H9 (cell line): Measurements from ENCODE around the gene PALD1. TPM values are rescaled to one million over a fixed set of nuclear protein-coding genes. Genes with fewer than 3 reads are reported as not detected.

Experiments used
- DNase-seq: peaks from one replicate; pipeline ENCODE4 v3.0.0-alpha.2; 2017
- H2AFZ ChIP-seq: one replicate; pipeline ENCODE4 v1.6.1; 2013; ENCODE audit warnings: mild to moderate bottlenecking, low read length, control low read depth, moderate library complexity
- H2AK5ac ChIP-seq: 2 replicates; pipeline ENCODE4 v1.6.1; 2013; ENCODE audit warnings: low read length, control low read depth, mixed read lengths; ENCODE audit not compliant: insufficient read length
- H2BK120ac ChIP-seq: one replicate; pipeline ENCODE4 v1.6.1; 2013; ENCODE audit warnings: low read depth, mild to moderate bottlenecking, low read length, control low read depth, inconsistent platforms; ENCODE audit not compliant: poor library complexity, severe bottlenecking
- H2BK12ac ChIP-seq: 2 replicates; pipeline ENCODE4 v1.6.1; 2013; ENCODE audit warnings: low read length, control low read depth, mixed read lengths, low read depth; ENCODE audit not compliant: insufficient read length
- H2BK15ac ChIP-seq: 2 replicates; pipeline ENCODE4 v1.6.1; 2013; ENCODE audit warnings: low read depth, low read length, control low read depth
- H2BK20ac ChIP-seq: one replicate; pipeline ENCODE4 v1.6.1; 2013; ENCODE audit warnings: low read depth, mild to moderate bottlenecking, low read length, control low read depth, inconsistent platforms; ENCODE audit not compliant: poor library complexity, severe bottlenecking
- H2BK5ac ChIP-seq: 2 replicates; pipeline ENCODE4 v1.6.1; 2013; ENCODE audit warnings: low read length, control low read depth, mixed read lengths; ENCODE audit not compliant: insufficient read length
- H3K14ac ChIP-seq: 2 replicates; pipeline ENCODE4 v1.6.1; 2013; ENCODE audit warnings: low read length, control low read depth; ENCODE audit not compliant: insufficient read depth
- H3K18ac ChIP-seq: 2 replicates; pipeline ENCODE4 v1.6.1; 2013; ENCODE audit warnings: low read depth, mild to moderate bottlenecking, mixed read lengths, low read length, control low read depth; ENCODE audit not compliant: insufficient read length
- H3K23ac ChIP-seq: 2 replicates; pipeline ENCODE4 v1.6.1; 2013; ENCODE audit warnings: low read length, control low read depth, mixed read lengths, low read depth; ENCODE audit not compliant: insufficient read length
- H3K23me2 ChIP-seq: 2 replicates; pipeline ENCODE4 v1.6.1; 2013; ENCODE audit warnings: low read depth, mild to moderate bottlenecking, mixed read lengths, low read length, control low read depth; ENCODE audit not compliant: insufficient read length, poor library complexity, severe bottlenecking
- H3K27ac ChIP-seq: 2 replicates; pipeline ENCODE4 v1.5.1; 2013; ENCODE audit warnings: low read length, control low read depth, mixed read lengths, low read depth; ENCODE audit not compliant: insufficient read length
- H3K27me3 ChIP-seq: 2 replicates; pipeline ENCODE4 v1.6.1; 2013; ENCODE audit warnings: low read length, control low read depth, inconsistent platforms; ENCODE audit not compliant: insufficient read depth
- H3K4ac ChIP-seq: 2 replicates; pipeline ENCODE4 v1.6.1; 2013; ENCODE audit warnings: low read depth, mild to moderate bottlenecking, control low read depth, inconsistent platforms, low read length, moderate library complexity
- H3K4me1 ChIP-seq: 2 replicates; pipeline ENCODE4 v1.6.1; 2013; ENCODE audit warnings: low read length, control low read depth, inconsistent platforms; ENCODE audit not compliant: insufficient read depth
- H3K4me2 ChIP-seq: 2 replicates; pipeline ENCODE4 v1.6.1; 2013; ENCODE audit warnings: low read length, control low read depth, mixed read lengths; ENCODE audit not compliant: insufficient read length, insufficient read depth
- H3K56ac ChIP-seq: 2 replicates; pipeline ENCODE4 v1.6.1; 2013; ENCODE audit warnings: low read depth, mild to moderate bottlenecking, mixed read lengths, low read length, control low read depth; ENCODE audit not compliant: insufficient read length
- H3K79me1 ChIP-seq: 2 replicates; pipeline ENCODE4 v1.6.1; 2013; ENCODE audit warnings: low read depth, mild to moderate bottlenecking, moderate library complexity, low read length, control low read depth, inconsistent platforms; ENCODE audit not compliant: insufficient read depth, poor library complexity, severe bottlenecking
- H3K79me2 ChIP-seq: 2 replicates; pipeline ENCODE4 v1.6.1; 2013; ENCODE audit warnings: low read length, control low read depth, inconsistent platforms; ENCODE audit not compliant: insufficient read depth
- H3K9ac ChIP-seq: 2 replicates; pipeline ENCODE4 v1.6.1; 2013; ENCODE audit warnings: low read length, control low read depth, mixed read lengths; ENCODE audit not compliant: insufficient read length; ENCODE audit errors: extremely low read depth
- H3K9me3 ChIP-seq: one replicate; pipeline ENCODE4 v1.6.1; 2013; ENCODE audit warnings: low read depth, low read length, inconsistent platforms; ENCODE audit not compliant: control insufficient read depth
- H3T11ph ChIP-seq: one replicate; pipeline ENCODE4 v1.6.1; 2013; ENCODE audit warnings: mild to moderate bottlenecking, low read length, control low read depth, inconsistent platforms
- H4K20me1 ChIP-seq: one replicate; pipeline ENCODE4 v1.6.1; 2013; ENCODE audit not compliant: control insufficient read depth, insufficient read length, insufficient read depth
- H4K5ac ChIP-seq: 2 replicates; pipeline ENCODE4 v1.6.1; 2013; ENCODE audit warnings: low read depth, mild to moderate bottlenecking, mixed read lengths, low read length, control low read depth; ENCODE audit not compliant: insufficient read length
- H4K8ac ChIP-seq: replicated peaks from 2 replicates; pipeline ENCODE4 v1.6.1; 2013; ENCODE audit warnings: low read length, control low read depth, mixed read lengths, low read depth; ENCODE audit not compliant: insufficient read length
- H4K91ac ChIP-seq: 2 replicates; pipeline ENCODE4 v1.6.1; 2013; ENCODE audit warnings: low read depth, mild to moderate bottlenecking, moderate library complexity, mixed read lengths, low read length, control low read depth; ENCODE audit not compliant: insufficient read length
- H3K27ac Mint-ChIP-seq, 3 experiments: 2 replicates in 2 of 3; 3 replicates in 1 of 3; pipeline ENCODE4 v1.8.0; 2020 to 2021; ENCODE audit warnings: mixed read lengths in 3 of 3, mild to moderate bottlenecking in 1 of 3, moderate library complexity in 1 of 3
- H3K27me3 Mint-ChIP-seq: 2 replicates; pipeline ENCODE4 v1.8.0; 2021; ENCODE audit warnings: low read depth, mild to moderate bottlenecking, moderate library complexity, mixed read lengths
- H3K36me3 Mint-ChIP-seq, 3 experiments: 2 replicates in 2 of 3; 3 replicates in 1 of 3; pipeline ENCODE4 v1.8.0; 2020 to 2021; ENCODE audit warnings: low read depth in 3 of 3, mixed read lengths in 3 of 3; ENCODE audit not compliant: insufficient read depth in 1 of 3
- H3K4me1 Mint-ChIP-seq, 2 experiments: 2 replicates each; pipeline ENCODE4 v1.8.0; 2020; ENCODE audit warnings: mixed read lengths in 2 of 2
- H3K4me3 Mint-ChIP-seq, 2 experiments: 2 replicates in 1 of 2; 3 replicates in 1 of 2; pipeline ENCODE4 v1.8.0; 2020 to 2021; ENCODE audit warnings: mild to moderate bottlenecking in 2 of 2, mixed read lengths in 2 of 2, moderate library complexity in 1 of 2
- H3K9me3 Mint-ChIP-seq, 2 experiments: 2 replicates in 1 of 2; 3 replicates in 1 of 2; pipeline ENCODE4 v1.8.0; 2020; ENCODE audit warnings: mild to moderate bottlenecking in 2 of 2, mixed read lengths in 2 of 2, moderate library complexity in 1 of 2
- CTCF ChIP-seq: fragments of 200-600 bp; sonication (generic); conservative IDR thresholded peaks from 3 replicates; pipeline ENCODE4 v1.8.0; 2021; ENCODE audit warnings: antibody characterized with exemption, mild to moderate bottlenecking
- WGBS: extraction: QIAGEN DNeasy Blood & Tissue Kit; methylation state at CpG from one replicate; pipeline ENCODE4 v1.1.7; 2013; ENCODE audit warnings: missing lambda C conversion rate, low lambda C conversion rate, mixed read lengths; ENCODE audit not compliant: insufficient read length; ENCODE audit errors: extremely low coverage; 5-methylcytosine and 5-hydroxymethylcytosine counted together
- total RNA-seq: library from RNA; stranded (reverse); gene quantifications from 2 replicates; pipeline ENCODE4 v1.2.1, GENCODE V29; 2021

PALD1 gene
- total RNA-seq, 1 experiment from 2014 or later: 21.1 TPM

GRCh38 chr10:70492786-70493659 lies 14.5 kb downstream of the PALD1 start:
- H3K23me2 ChIP-seq: no peaks in the 10 kb centered on the region
- no peak overlapping the region; the same call in 1 of the 2 replicates for H3K14ac ChIP-seq
- no peak overlapping the region for H2BK20ac ChIP-seq
- peaks cover 7% of the 10 kb centered on the region; the same call in 1 of the 2 replicates for H3K79me2 ChIP-seq
- Mint-ChIP-seq H3K9me3 (no peaks in the 10 kb centered on the region), H3K4me1 (peaks cover 39 to 44% of the 10 kb centered on the region in 2 experiments), H3K36me3 (peaks cover 0 to 8% (median under 1%) of the 10 kb centered on the region in 3 experiments; a peak in 2 of 7 replicates), H3K27ac (peak overlapping the region in 2 of 3 experiments; percentile 53 to 90; a peak in 4 of 7 replicates), H3K27me3 (no peaks in the 10 kb centered on the region), H3K4me3 (no peak overlapping the region)
- H3K9ac ChIP-seq: no peak overlapping the region
- no peak overlapping the region for H2BK15ac ChIP-seq
- H3K27me3 ChIP-seq: no peaks in the 10 kb centered on the region
- TF ChIP-seq CTCF: no peak
- no peak overlapping the region; the same call in 1 of the 2 replicates for H3K4ac ChIP-seq
- H3K4me2 ChIP-seq: no peak overlapping the region
- peak overlapping the region; percentile 7 for H2BK12ac ChIP-seq
- H3K18ac ChIP-seq: peak overlapping the region; percentile 30
- no peak overlapping the region for H4K5ac ChIP-seq
- no peak overlapping the region for H2AFZ ChIP-seq
- H3T11ph ChIP-seq: no peak overlapping the region
- H3K23ac ChIP-seq: no peak overlapping the region
- H4K20me1 ChIP-seq: no peaks in the 10 kb centered on the region
- H2AK5ac ChIP-seq: no peak overlapping the region
- no peaks in the 10 kb centered on the region for H3K9me3 ChIP-seq
- no peak overlapping the region for H2BK5ac ChIP-seq
- H3K27ac ChIP-seq: no peak overlapping the region
- no peak overlapping the region for H4K8ac ChIP-seq
- H3K79me1 ChIP-seq: no peaks in the 10 kb centered on the region
- H4K91ac ChIP-seq: no peak overlapping the region
- H3K56ac ChIP-seq: no peak overlapping the region
- no CpG with 5 or more reads among the region's 10 CpGs for WGBS
- peaks cover 17% of the 10 kb centered on the region for H3K4me1 ChIP-seq
- no peak overlapping the region for H2BK120ac ChIP-seq
- DNase-seq: no peak
